Measurements from ENCODE around the gene CCDC85B.

CCDC85B gene

GRCh38 chr11:65857853-65858680 is 32.4 kb upstream of the CCDC85B start, which contains the start of gene CFL1:
Gene CFL1 (minus strand): TSS chr11:65858180. CDS start chr11:65858099, 81 bp downstream.
- peak; percentile 95 for DNase-seq (ENCODE audit: low read depth)

- DNase-seq (ENCODE audit: low read depth): no peak
Observed at GRCh38 chr11:65858681-65859087, 31.8 kb upstream of the CCDC85B start.

GRCh38 chr11:65859095-65859811 is 31.2 kb upstream of the CCDC85B start:
- peak; percentile 92 for DNase-seq (ENCODE audit: low read depth)

- no peak for DNase-seq (ENCODE audit: low read depth)
Observed at GRCh38 chr11:65859812-65860277, 30.6 kb upstream of the CCDC85B start.

- DNase-seq (ENCODE audit: low read depth): peak; percentile 92
Observed at GRCh38 chr11:65860278-65861164, 30.0 kb upstream of the CCDC85B start, which contains the start of gene MUS81. Gene MUS81 (plus strand): TSS chr11:65860433. CDS start chr11:65860754, 321 bp downstream.

GRCh38 chr11:65861165-65861505 is 29.3 kb upstream of the CCDC85B start:
- no peak for DNase-seq (ENCODE audit: low read depth)

- no peak for DNase-seq (ENCODE audit: low read depth)
Observed at GRCh38 chr11:65861533-65862183, 28.8 kb upstream of the CCDC85B start.

- no peak for DNase-seq (ENCODE audit: low read depth)
Observed at GRCh38 chr11:65862191-65862735, 28.2 kb upstream of the CCDC85B start.

- no peak for DNase-seq (ENCODE audit: low read depth)
Observed at GRCh38 chr11:65862941-65863888, 27.3 kb upstream of the CCDC85B start.

- no peak for DNase-seq (ENCODE audit: low read depth)
Observed at GRCh38 chr11:65863889-65864705, 26.4 kb upstream of the CCDC85B start.

- DNase-seq (ENCODE audit: low read depth): no peak
Observed at GRCh38 chr11:65864706-65865471, 25.6 kb upstream of the CCDC85B start.

- no peak for DNase-seq (ENCODE audit: low read depth)
Observed at GRCh38 chr11:65865550-65866172, 24.8 kb upstream of the CCDC85B start.

GRCh38 chr11:65866509-65867283 is 23.8 kb upstream of the CCDC85B start:
- no peak for DNase-seq (ENCODE audit: low read depth)

GRCh38 chr11:65867284-65868071 is 23.0 kb upstream of the CCDC85B start:
- no peak for DNase-seq (ENCODE audit: low read depth)

- no peak for DNase-seq (ENCODE audit: low read depth)
Observed at GRCh38 chr11:65868076-65868667, 22.3 kb upstream of the CCDC85B start.

- no peak for DNase-seq (ENCODE audit: low read depth)
Observed at GRCh38 chr11:65868907-65869306, 21.6 kb upstream of the CCDC85B start.

Measured in T follicular helper cell (primary cell).